NCI-H2081 (cell line): ENCODE measurements around the gene GP9.
"Not testable (repeated sequence)": the region's sequence is repeated elsewhere in the genome, so short reads cannot be mapped to it uniquely, and the experiment has no call there.

Experiments
- DNase-seq, 2 experiments: peaks; one replicate each; lab custom pipeline; 2025; lab: John Stamatoyannopoulos, UW

The GP9 gene

DNA sequence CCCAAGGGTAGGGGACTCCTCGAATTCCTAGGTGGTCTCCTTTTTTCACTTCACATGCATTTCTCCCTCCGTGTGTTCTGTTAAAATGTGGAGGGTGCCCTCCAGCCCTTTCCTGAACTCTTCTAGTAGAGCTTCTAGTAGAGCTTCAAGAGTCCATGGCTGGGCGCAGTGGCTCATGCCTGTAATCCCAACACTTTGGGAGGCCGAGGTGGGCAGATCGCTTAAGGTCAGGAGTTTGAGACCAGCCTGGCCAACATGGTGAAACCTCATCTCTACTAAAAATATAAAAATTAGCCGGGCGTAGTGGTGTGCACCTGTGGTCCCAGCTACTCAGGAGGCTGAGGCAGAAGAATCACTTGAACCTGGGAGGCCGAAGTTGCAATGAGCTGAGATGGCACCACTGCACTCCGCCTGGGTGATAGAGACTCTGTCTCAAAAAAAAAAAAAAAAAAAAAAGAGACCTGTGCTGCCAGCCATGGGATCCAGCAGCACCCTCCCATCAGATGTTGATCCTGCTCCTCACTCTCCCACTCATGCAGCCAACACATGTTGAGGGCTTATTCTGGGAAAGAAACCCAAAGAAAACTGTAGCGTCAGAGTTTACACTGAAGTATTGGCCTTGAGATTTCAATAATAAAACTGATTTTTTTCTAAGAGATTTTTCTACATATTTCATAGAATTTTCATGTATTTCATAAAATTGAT lies 50.6 kb downstream of the GP9 start:
- not testable (repeated sequence) for DNase-seq
